Measurements from ENCODE around the gene KIF26B. TPM values are rescaled to one million over a fixed set of nuclear protein-coding genes. Genes with fewer than 3 reads are reported as not detected.

Gene KIF26B
- total and polyA plus RNA-seq, 2 of the 4 experiments (the other 2 are of a cell fraction) = 0.53 to 0.54 TPM

DNA sequence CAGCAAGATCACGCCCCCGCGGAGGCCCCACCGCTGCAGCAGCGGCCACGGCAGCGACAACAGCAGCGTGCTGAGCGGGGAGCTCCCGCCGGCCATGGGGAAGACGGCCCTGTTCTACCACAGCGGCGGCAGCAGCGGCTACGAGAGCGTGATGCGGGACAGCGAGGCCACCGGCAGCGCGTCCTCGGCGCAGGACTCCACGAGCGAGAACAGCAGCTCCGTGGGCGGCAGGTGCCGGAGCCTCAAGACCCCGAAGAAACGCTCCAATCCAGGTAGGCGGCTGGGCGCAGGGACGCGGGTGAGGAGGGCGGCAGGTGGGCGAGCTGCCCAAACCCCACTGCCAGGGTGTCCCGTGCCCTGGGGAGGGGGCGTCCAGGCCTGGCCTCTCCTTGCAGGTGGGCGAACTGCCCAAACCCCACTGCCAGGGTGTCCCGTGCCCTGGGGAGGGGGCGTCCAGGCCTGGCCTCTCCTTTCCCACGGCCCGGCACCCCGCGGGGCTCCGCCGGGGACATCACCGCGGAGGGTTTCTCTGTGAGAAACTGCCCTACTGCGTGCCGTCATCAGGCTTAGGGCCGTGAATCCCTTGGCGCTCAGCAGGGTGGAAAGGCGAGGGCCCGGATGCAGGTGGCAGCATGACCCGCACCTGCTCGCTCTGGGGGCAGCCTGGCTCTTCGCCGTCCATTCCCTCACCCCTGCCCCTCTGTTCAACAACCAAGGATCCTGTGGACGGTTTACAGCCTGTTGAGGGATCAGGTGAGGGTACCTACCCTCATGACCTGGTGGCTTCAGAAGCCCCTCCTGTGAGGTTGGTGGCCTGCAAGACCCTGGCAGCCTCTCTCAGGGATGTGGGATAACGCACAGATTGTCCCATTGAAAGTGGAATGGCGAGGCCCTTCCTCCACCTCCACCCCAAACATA, 534.0 kb downstream of the KIF26B start (continued):
- TF ChIP-seq FOS (IDR thresholded peaks at IDR 0.05; ENCODE audit: low read depth, low read length) (no peak), MAFK (IDR thresholded peaks at IDR 0.05; ENCODE audit: low read depth, low read length) (no peak), RCOR1 (IDR thresholded peaks at IDR 0.05; ENCODE audit: insufficient replicate concordance, low read length) (no peak)
- TF ChIP-seq, protein P1, sequence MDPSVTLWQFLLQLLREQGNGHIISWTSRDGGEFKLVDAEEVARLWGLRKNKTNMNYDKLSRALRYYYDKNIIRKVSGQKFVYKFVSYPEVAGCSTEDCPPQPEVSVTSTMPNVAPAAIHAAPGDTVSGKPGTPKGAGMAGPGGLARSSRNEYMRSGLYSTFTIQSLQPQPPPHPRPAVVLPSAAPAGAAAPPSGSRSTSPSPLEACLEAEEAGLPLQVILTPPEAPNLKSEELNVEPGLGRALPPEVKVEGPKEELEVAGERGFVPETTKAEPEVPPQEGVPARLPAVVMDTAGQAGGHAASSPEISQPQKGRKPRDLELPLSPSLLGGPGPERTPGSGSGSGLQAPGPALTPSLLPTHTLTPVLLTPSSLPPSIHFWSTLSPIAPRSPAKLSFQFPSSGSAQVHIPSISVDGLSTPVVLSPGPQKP (IDR thresholded peaks at IDR 0.05; ENCODE audit: borderline replicate concordance, low read depth, low read length) = no peak

Measured in IMR-90 (cell line).